RWPE2 (cell line): ENCODE measurements around the gene FAM3B.
A peak's percentile ranks its signal among the peaks of the same experiment; 100 is the strongest.

ENCODE experiments used
- ATAC-seq: fragments of 200-7000 bp; cut with Tn5 transposase; 3 replicates; pipeline ENCODE4 v1.9.1; 2021; ENCODE audit warnings: low read depth
- DNase-seq: peaks from one replicate; pipeline ENCODE4 v3.0.0-alpha.2; 2020; ENCODE audit warnings: low spot score
- H3K27ac ChIP-seq: fragments of 450-650 bp; 2 replicates; pipeline ENCODE4 v1.5.1; 2017; ENCODE audit warnings: mild to moderate bottlenecking; ENCODE audit not compliant: poor library complexity, severe bottlenecking
- H3K27me3 ChIP-seq: fragments of 250-450 bp; sonication (Bioruptor Pico); 2 replicates; pipeline ENCODE4 v1.5.1; 2021; ENCODE audit warnings: mild to moderate bottlenecking, moderate library complexity; ENCODE audit not compliant: insufficient read depth, poor library complexity, severe bottlenecking
- H3K36me3 ChIP-seq: fragments of 250-450 bp; sonication (Bioruptor Pico); 2 replicates; pipeline ENCODE4 v1.5.1; 2020; ENCODE audit warnings: low read depth, mild to moderate bottlenecking, moderate library complexity
- H3K4me1 ChIP-seq: fragments of 250-450 bp; sonication (Bioruptor Pico); 2 replicates; pipeline ENCODE4 v1.5.1; 2021; ENCODE audit warnings: mild to moderate bottlenecking, moderate library complexity; ENCODE audit not compliant: insufficient read depth, poor library complexity, severe bottlenecking
- H3K4me3 ChIP-seq: fragments of 250-450 bp; sonication (Bioruptor Pico); 2 replicates; pipeline ENCODE4 v1.5.1; 2021; ENCODE audit warnings: mild to moderate bottlenecking, moderate library complexity; ENCODE audit not compliant: severe bottlenecking
- H3K9me3 ChIP-seq: fragments of 250-450 bp; sonication (Bioruptor Pico); 2 replicates; pipeline ENCODE4 v1.5.1; 2021; ENCODE audit warnings: mild to moderate bottlenecking, moderate library complexity; ENCODE audit not compliant: severe bottlenecking
- CTCF ChIP-seq: fragments of 450-650 bp; IDR thresholded peaks from one replicate; pipeline ENCODE4 v1.5.1; 2017; ENCODE audit warnings: mild to moderate bottlenecking, moderate library complexity; ENCODE audit not compliant: poor library complexity, severe bottlenecking

The FAM3B gene

GRCh38 chr21:41365377-41366107 lies 48.9 kb downstream of the FAM3B start:
- H3K27ac ChIP-seq = no peak overlapping the region
- no peaks in the 10 kb centered on the region for H3K27me3 ChIP-seq
- no peak overlapping the region for H3K4me3 ChIP-seq
- no peaks in the 10 kb centered on the region for H3K9me3 ChIP-seq
- no peak for TF ChIP-seq CTCF
- ATAC-seq (no peak), DNase-seq (no peak)
- no peaks in the 10 kb centered on the region for H3K36me3 ChIP-seq
- H3K4me1 ChIP-seq = peaks cover 10% of the 10 kb centered on the region

GRCh38 chr21:41366522-41367151 lies 50.0 kb downstream of the FAM3B start:
- ATAC-seq (peak; percentile 94), DNase-seq (no peak)
- H3K36me3 ChIP-seq = no peaks in the 10 kb centered on the region
- H3K27me3 ChIP-seq = no peaks in the 10 kb centered on the region
- H3K27ac ChIP-seq = no peak overlapping the region
- no peak overlapping the region for H3K4me3 ChIP-seq
- H3K9me3 ChIP-seq = no peaks in the 10 kb centered on the region
- TF ChIP-seq CTCF = no peak
- H3K4me1 ChIP-seq = peaks cover 10% of the 10 kb centered on the region

GRCh38 chr21:41367301-41367944 lies 50.8 kb downstream of the FAM3B start:
- Histone ChIP-seq H3K9me3 (no peaks in the 10 kb centered on the region), H3K27ac (no peak overlapping the region), H3K4me1 (peaks cover 10% of the 10 kb centered on the region), H3K36me3 (no peaks in the 10 kb centered on the region), H3K27me3 (no peaks in the 10 kb centered on the region), H3K4me3 (no peak overlapping the region)
- no peak for DNase-seq
- no peak for TF ChIP-seq CTCF
- ATAC-seq = no peak

GRCh38 chr21:41367945-41368734 lies 51.5 kb downstream of the FAM3B start:
- no peak overlapping the region for H3K27ac ChIP-seq
- no peaks in the 10 kb centered on the region for H3K27me3 ChIP-seq
- no peak for ATAC-seq
- no peaks in the 10 kb centered on the region for H3K36me3 ChIP-seq
- DNase-seq = no peak
- H3K4me1 ChIP-seq = peaks cover 10% of the 10 kb centered on the region
- no peak for TF ChIP-seq CTCF
- H3K9me3 ChIP-seq = no peaks in the 10 kb centered on the region
- no peak overlapping the region for H3K4me3 ChIP-seq
